Thymus (tissue), 11 donors: ENCODE results near the gene WWP2. TPM values are rescaled to one million over a fixed set of nuclear protein-coding genes. Genes with fewer than 3 reads are reported as not detected.
"Not testable (repeated sequence)": the region's sequence is repeated elsewhere in the genome, so short reads cannot be mapped to it uniquely, and the experiment has no call there.

Experiments
- DNase-seq, 9 donors: peaks; one replicate each; pipeline ENCODE4 v3.0.0-alpha.2; 2013; ENCODE audit warnings: low spot score in 9 of 9, low read depth in 6 of 9, missing footprints in 1 of 9
- H3K27ac ChIP-seq, 2 donors: one replicate each; pipeline ENCODE4 v1.5.1; 2013; ENCODE audit warnings: control low read depth in 1 of 2, low read depth in 1 of 2, low read length in 1 of 2, mild to moderate bottlenecking in 1 of 2, moderate library complexity in 1 of 2
- H3K27me3 ChIP-seq, 2 donors: one replicate each; pipeline ENCODE4 v1.5.1; 2013; ENCODE audit warnings: low read length in 1 of 2; ENCODE audit not compliant: control insufficient read depth in 2 of 2, insufficient read depth in 1 of 2
- H3K36me3 ChIP-seq, 2 donors: one replicate each; pipeline ENCODE4 v1.5.1; 2013; ENCODE audit warnings: low read length in 1 of 2, mild to moderate bottlenecking in 1 of 2, moderate library complexity in 1 of 2; ENCODE audit not compliant: control insufficient read depth in 2 of 2, insufficient read depth in 2 of 2
- H3K4me1 ChIP-seq, 2 donors: one replicate each; pipeline ENCODE4 v1.5.1; 2013; ENCODE audit warnings: low read length in 2 of 2; ENCODE audit not compliant: control insufficient read depth in 2 of 2, insufficient read depth in 2 of 2
- H3K4me3 ChIP-seq, 2 donors: one replicate each; pipeline ENCODE4 v1.5.1; 2013; ENCODE audit warnings: low read length in 2 of 2, control low read depth in 1 of 2, mild to moderate bottlenecking in 1 of 2
- H3K9me3 ChIP-seq, 2 donors: one replicate each; pipeline ENCODE4 v1.5.1; 2013; ENCODE audit warnings: low read length in 1 of 2, mild to moderate bottlenecking in 1 of 2; ENCODE audit not compliant: control insufficient read depth in 2 of 2, insufficient read depth in 1 of 2
- whole genome bisulfite sequencing: extraction: QIAGEN DNeasy Blood & Tissue Kit; methylation state at CpG from one replicate; pipeline ENCODE4 v1.1.7; 2013; 5-methylcytosine and 5-hydroxymethylcytosine counted together
- polyA plus RNA-seq: library from polyadenylated mRNA; stranded (reverse); fragments of 200-250 nt; gene quantifications from one replicate; pipeline ENCODE4 v1.2.3, GENCODE V29; 2013
- total RNA-seq: library from RNA; stranded (reverse); fragments of 120-200 nt; gene quantifications from one replicate; pipeline ENCODE4 v1.2.4, GENCODE V29; 2013
- donor health status: healthy.

WWP2 gene
- total and polyA plus RNA-seq, 2 donors, result 13.5 to 21.1 TPM

DNA sequence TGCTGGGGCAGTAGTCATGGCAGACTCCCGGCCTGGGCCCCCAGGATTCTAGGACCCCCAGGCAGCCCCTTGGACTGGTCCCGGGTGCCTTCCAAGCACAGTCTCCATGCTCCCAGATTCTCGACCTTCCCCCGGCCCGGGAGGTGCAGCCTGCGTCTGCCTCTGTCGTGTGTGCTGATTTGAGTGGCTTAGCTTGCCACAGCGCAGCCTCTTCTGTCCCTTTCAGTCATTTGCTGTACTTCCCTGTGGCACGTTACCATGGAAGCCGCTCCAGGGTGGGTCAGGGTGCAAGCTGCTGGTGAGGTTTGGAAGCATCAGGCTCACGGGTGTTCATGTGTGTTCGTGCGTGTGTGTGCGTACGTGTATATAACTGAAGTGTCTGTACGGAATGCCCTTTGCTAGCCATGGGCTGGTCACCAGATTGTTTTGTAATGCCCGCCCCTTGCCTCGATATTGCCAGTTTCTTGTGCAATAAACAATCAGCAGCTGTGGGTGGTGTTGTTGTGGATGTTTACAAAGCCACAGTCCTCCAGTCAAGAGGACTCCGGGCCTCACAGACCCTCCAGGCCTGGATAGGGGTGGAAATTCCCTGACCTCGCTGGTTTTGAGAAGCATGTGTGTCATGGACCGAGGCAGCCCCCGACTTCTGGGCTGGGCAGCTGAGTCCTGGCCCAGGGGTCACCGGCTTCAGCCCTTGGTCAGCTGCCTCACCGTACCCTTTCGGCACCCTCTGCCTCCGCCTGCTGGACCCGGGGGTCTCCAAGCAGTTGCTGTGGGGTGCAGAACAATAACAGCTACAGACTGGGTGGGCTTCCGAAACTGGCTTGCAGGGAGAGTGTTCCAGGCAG, 179.3 kb downstream of the WWP2 start:
- WGBS, result 97% methylated on average over 28 of the region's 28 CpGs
- Histone ChIP-seq H3K4me1 (no peaks in the 10 kb centered on the region), H3K27ac (no peak overlapping the region), H3K4me3 (no peak overlapping the region), H3K9me3 (no peaks in the 10 kb centered on the region), H3K36me3 (peaks cover 40 to 47% of the 10 kb centered on the region in 2 donors), H3K27me3 (no peaks in the 10 kb centered on the region)
- DNase-seq, result no peak

DNA sequence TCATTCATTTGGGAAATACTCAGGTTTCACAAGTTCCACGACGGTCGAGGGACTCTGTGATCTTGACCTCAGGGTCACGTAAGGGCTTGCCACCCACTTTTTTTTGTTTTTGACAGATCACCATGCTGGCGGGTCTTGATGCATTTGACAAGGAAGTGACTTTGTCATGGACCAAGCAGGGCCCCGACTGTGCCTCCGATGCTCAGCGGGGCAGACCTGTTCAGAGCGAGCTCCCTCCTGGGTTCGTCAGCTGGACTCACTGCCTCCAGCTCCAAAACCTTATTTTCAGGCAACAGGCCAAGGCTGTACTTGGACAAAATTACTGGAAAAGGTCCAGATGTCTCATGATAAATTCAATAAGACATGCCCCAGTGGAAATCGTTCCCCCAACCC, 180.0 kb downstream of the WWP2 start:
- Histone ChIP-seq H3K4me1 (no peaks in the 10 kb centered on the region), H3K4me3 (no peak overlapping the region), H3K9me3 (no peaks in the 10 kb centered on the region), H3K36me3 (peaks cover 34 to 41% of the 10 kb centered on the region in 2 donors), H3K27ac (no peak overlapping the region), H3K27me3 (no peaks in the 10 kb centered on the region)
- 96% methylated on average over 11 of the region's 11 CpGs for WGBS
- no peak for DNase-seq

DNA sequence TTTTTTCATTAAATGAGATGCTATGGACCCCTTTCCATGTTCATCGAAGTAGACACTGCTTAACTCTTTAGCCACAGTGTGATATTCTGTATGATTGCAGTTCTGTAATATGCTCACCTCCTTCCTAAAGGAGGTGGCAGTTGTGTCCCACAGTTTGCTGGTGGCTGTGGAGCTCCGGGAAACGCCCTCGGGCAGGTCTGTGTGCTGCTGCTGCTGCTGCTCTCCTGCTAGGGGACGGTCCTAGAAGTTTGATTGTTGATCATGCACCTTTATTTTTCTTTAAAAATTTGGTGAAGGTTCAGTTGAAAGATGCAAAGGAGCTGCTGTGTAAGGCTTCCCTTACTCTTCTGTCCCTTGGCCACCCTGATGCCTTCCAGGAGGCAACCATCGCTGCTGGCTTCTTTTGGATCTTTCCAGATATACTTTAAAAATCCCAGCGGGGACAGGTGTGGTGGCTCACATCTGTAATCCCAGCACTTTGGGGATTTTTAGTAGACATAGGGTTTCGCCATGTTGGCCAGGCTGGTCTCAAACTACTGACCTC, 180.6 kb downstream of the WWP2 start:
- 91% methylated on average over 8 of the region's 8 CpGs for WGBS
- no peak overlapping the region for H3K27ac ChIP-seq
- no peak for DNase-seq
- H3K4me3 ChIP-seq, result no peak overlapping the region
- H3K36me3 ChIP-seq, result peaks cover 28 to 35% of the 10 kb centered on the region in 2 donors
- no peaks in the 10 kb centered on the region for H3K27me3 ChIP-seq
- H3K9me3 ChIP-seq, result no peaks in the 10 kb centered on the region
- H3K4me1 ChIP-seq, result no peaks in the 10 kb centered on the region

DNA sequence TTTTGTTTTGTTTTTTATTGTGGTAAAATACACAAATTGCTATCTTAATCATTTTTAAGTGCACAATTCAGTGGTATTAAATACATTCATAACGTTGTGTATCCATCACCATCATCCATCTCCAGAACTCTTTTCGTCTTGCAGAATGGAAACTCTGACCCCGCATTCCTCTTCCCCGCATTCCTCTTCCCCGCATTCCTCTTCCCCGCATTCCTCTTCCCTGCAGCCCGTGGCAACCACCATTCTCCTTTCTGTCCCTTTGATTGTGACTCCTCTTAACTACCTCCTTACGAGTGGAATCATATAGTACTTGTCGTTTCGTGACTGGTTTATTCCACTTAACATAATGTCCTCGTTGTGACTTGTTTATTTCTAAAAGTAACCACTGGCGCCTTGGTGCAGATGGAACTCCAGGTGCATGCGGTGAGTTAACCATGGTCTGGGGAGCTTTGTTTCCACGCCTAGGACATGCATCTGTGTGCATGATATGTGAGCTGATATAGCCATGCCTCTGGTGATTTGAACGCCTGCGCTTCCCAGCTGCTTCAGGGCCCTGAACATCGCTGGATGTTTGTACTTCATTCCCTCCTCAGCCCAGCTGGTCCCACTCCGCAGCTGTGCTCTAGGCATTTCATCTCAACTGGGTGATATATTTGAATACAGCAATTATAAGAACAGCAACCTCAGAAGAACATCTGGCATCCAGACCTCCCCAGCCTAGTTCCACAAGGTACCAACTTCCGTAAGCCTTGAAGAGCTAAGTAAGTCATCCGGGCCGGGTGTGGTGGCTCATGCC, 181.3 kb downstream of the WWP2 start:
- not testable (repeated sequence) for H3K27ac ChIP-seq, H3K27me3 ChIP-seq, DNase-seq, H3K4me1 ChIP-seq, H3K9me3 ChIP-seq, H3K4me3 ChIP-seq
- H3K36me3 ChIP-seq, result peaks cover 22 to 30% of the 10 kb centered on the region in 2 donors
- WGBS, result 97% methylated on average over 15 of the region's 21 CpGs

DNA sequence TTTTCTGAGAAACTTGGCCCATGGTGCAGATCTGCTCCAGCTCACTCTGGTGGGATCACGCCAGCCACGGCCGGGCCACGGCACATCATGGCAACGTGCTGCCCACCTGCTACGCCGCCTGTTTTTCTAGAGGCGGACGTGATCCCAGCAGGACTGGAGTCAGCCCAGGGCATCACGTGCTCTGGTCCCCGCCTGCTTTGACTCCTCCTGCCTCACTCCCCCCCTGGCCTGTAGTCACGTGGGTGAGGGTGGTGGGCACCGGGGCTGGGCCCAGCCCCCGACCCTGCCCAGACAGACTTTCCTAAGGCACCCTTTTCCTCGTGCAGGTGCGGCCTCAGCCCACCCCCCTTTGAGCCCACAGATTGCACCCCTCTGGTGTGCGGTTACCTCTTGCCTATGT, 188.3 kb downstream of the WWP2 start:
- H3K9me3 ChIP-seq, DNase-seq, H3K27me3 ChIP-seq, H3K27ac ChIP-seq, H3K36me3 ChIP-seq, H3K4me3 ChIP-seq, H3K4me1 ChIP-seq: not testable (repeated sequence)
- WGBS, result no CpG with 5 or more reads among the region's 17 CpGs

DNA sequence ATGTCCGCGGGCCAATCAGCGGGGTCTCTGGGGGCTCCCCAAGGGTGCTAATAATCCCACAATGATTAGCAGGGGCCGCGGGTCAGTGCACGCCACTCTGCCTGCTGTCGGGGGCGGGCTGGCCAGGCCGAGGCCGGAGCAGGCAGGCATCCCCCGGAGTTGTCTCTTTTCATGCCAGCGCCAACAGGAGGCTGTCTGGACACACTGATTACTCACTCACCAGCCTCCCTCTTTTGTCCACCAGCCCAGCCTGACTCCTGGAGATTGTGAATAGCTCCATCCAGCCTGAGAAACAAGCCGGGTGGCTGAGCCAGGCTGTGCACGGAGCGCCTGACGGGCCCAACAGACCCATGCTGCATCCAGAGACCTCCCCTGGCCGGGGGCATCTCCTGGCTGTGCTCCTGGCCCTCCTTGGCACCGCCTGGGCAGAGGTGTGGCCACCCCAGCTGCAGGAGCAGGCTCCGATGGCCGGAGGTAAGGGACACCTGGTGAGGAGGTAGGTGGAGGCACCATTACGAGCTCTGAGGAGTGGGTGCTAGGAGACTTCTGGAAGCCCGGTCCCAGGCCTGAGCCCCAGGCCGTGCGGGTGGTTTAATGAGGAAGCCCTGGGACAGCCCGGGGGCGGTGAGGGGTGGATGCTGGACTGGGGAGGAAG, 189.0 kb downstream of the WWP2 start, which contains the start of gene CLEC18A:
TSS of gene CLEC18A (plus strand) at position 318 of the 655 bp plus-strand sequence. CDS start at position 351, 33 bp downstream.
- not testable (repeated sequence) for H3K36me3 ChIP-seq, H3K27ac ChIP-seq, H3K4me1 ChIP-seq, H3K4me3 ChIP-seq, H3K9me3 ChIP-seq, H3K27me3 ChIP-seq, DNase-seq
- 88% methylated on average over 12 of the region's 26 CpGs for whole genome bisulfite sequencing

DNA sequence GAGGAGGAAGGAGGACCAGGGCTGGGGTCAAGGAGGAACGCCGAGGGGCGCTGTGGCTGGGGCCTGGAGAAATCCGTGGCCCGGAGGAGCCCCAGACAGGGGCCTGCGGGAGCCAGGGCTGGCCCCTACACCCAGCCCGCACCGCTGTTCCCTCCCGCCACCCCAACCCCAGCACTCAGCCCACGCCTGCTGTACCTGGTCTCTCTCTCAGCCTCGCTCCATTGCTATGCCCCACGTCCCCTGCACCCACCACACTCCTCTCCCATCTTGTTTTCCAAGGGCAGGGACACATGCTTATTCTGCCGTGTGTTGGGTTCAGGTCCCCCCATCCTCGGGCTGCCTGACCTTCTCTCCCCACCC, 189.5 kb downstream of the WWP2 start:
- not testable (repeated sequence) for H3K4me1 ChIP-seq, H3K36me3 ChIP-seq, DNase-seq, H3K4me3 ChIP-seq, H3K27ac ChIP-seq, H3K9me3 ChIP-seq, H3K27me3 ChIP-seq
- WGBS, result no CpG with 5 or more reads among the region's 14 CpGs

DNA sequence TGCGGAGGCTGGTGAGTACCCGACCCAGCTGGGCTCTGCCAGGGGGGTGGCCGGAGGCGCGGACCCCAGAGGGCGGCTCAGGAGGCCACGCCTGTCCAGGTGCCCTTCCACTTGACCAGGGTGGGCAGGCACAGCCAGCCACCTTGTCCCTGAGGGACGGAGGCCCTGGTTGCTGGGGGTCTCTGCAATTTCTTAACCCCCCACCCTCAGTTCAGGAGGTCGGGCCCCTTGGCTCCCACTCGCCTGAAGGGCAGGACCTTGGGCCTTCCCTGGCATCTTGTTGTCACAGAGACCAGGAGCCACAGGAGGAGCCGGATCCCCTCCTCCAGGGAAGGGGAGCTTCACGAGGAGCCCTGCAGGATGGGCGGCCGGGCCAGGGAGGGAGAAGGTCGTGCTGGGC, 190.0 kb downstream of the WWP2 start:
- H3K9me3 ChIP-seq, H3K27me3 ChIP-seq, H3K27ac ChIP-seq, DNase-seq, H3K36me3 ChIP-seq, H3K4me1 ChIP-seq, H3K4me3 ChIP-seq: not testable (repeated sequence)
- 97% methylated on average over 7 of the region's 15 CpGs for WGBS
